ENCODE results near the gene WNT4.

The WNT4 gene

GRCh38 chr1:22111620-22112019 is 31.3 kb downstream of the WNT4 start:
- Histone ChIP-seq H3K36me3 (ENCODE audit: control insufficient read depth, insufficient read depth, low read length) (peaks cover 42% of the 10 kb centered on the region), H3K9me3 (ENCODE audit: control insufficient read depth, low read length) (no peaks in the 10 kb centered on the region), H3K4me3 (ENCODE audit: insufficient read depth, low read depth, low read length, poor library complexity, severe bottlenecking) (no peak overlapping the region), H3K27ac (ENCODE audit: insufficient read depth, low read length, poor library complexity, severe bottlenecking) (no peak overlapping the region), H3K27me3 (replicated peaks; ENCODE audit: control insufficient read depth, insufficient read depth, low read length, poor library complexity, severe bottlenecking) (no peaks in the 10 kb centered on the region), H3K4me1 (ENCODE audit: control insufficient read depth, insufficient read depth, low read length, poor library complexity, severe bottlenecking) (no peaks in the 10 kb centered on the region)
- no peak for DNase-seq

GRCh38 chr1:22111115-22111514 is 31.8 kb downstream of the WNT4 start:
- Histone ChIP-seq H3K36me3 (ENCODE audit: control insufficient read depth, insufficient read depth, low read length) (peaks cover 43% of the 10 kb centered on the region), H3K9me3 (ENCODE audit: control insufficient read depth, low read length) (no peaks in the 10 kb centered on the region), H3K4me1 (ENCODE audit: control insufficient read depth, insufficient read depth, low read length, poor library complexity, severe bottlenecking) (no peaks in the 10 kb centered on the region), H3K27me3 (replicated peaks; ENCODE audit: control insufficient read depth, insufficient read depth, low read length, poor library complexity, severe bottlenecking) (no peaks in the 10 kb centered on the region), H3K27ac (ENCODE audit: insufficient read depth, low read length, poor library complexity, severe bottlenecking) (no peak overlapping the region), H3K4me3 (ENCODE audit: insufficient read depth, low read depth, low read length, poor library complexity, severe bottlenecking) (no peak overlapping the region)
- DNase-seq = no peak

GRCh38 chr1:22110016-22110415 is 32.9 kb downstream of the WNT4 start:
- no peak for DNase-seq
- Histone ChIP-seq H3K36me3 (ENCODE audit: control insufficient read depth, insufficient read depth, low read length) (peaks cover 43% of the 10 kb centered on the region), H3K4me1 (ENCODE audit: control insufficient read depth, insufficient read depth, low read length, poor library complexity, severe bottlenecking) (peaks cover 7% of the 10 kb centered on the region)

GRCh38 chr1:22108339-22109105 is 34.4 kb downstream of the WNT4 start:
- peaks cover 29% of the 10 kb centered on the region for H3K36me3 ChIP-seq (ENCODE audit: control insufficient read depth, insufficient read depth, low read length)
- H3K4me1 ChIP-seq (ENCODE audit: control insufficient read depth, insufficient read depth, low read length, poor library complexity, severe bottlenecking) = peaks cover 19% of the 10 kb centered on the region
- no peaks in the 10 kb centered on the region for H3K9me3 ChIP-seq (ENCODE audit: control insufficient read depth, low read length)
- no peak overlapping the region for H3K27ac ChIP-seq (ENCODE audit: insufficient read depth, low read length, poor library complexity, severe bottlenecking)
- no peaks in the 10 kb centered on the region for H3K27me3 ChIP-seq (replicated peaks; ENCODE audit: control insufficient read depth, insufficient read depth, low read length, poor library complexity, severe bottlenecking)
- DNase-seq = no peak
- no peak overlapping the region for H3K4me3 ChIP-seq (ENCODE audit: insufficient read depth, low read depth, low read length, poor library complexity, severe bottlenecking)

More at GRCh38 chr1:22110016-22110415, 32.9 kb downstream of the WNT4 start:
- H3K27me3 ChIP-seq (replicated peaks; ENCODE audit: control insufficient read depth, insufficient read depth, low read length, poor library complexity, severe bottlenecking) = no peaks in the 10 kb centered on the region
- H3K27ac ChIP-seq (ENCODE audit: insufficient read depth, low read length, poor library complexity, severe bottlenecking) = no peak overlapping the region
- no peaks in the 10 kb centered on the region for H3K9me3 ChIP-seq (ENCODE audit: control insufficient read depth, low read length)
- no peak overlapping the region for H3K4me3 ChIP-seq (ENCODE audit: insufficient read depth, low read depth, low read length, poor library complexity, severe bottlenecking)

- Histone ChIP-seq H3K27ac (ENCODE audit: insufficient read depth, low read length, poor library complexity, severe bottlenecking) (no peak overlapping the region), H3K27me3 (replicated peaks; ENCODE audit: control insufficient read depth, insufficient read depth, low read length, poor library complexity, severe bottlenecking) (no peaks in the 10 kb centered on the region), H3K4me1 (ENCODE audit: control insufficient read depth, insufficient read depth, low read length, poor library complexity, severe bottlenecking) (peaks cover 30% of the 10 kb centered on the region), H3K4me3 (ENCODE audit: insufficient read depth, low read depth, low read length, poor library complexity, severe bottlenecking) (no peak overlapping the region), H3K9me3 (ENCODE audit: control insufficient read depth, low read length) (no peaks in the 10 kb centered on the region), H3K36me3 (ENCODE audit: control insufficient read depth, insufficient read depth, low read length) (peaks cover 15% of the 10 kb centered on the region)
- DNase-seq = no peak
Observed at GRCh38 chr1:22107126-22107525, 35.8 kb downstream of the WNT4 start.

GRCh38 chr1:22105611-22106207 is 37.2 kb downstream of the WNT4 start:
- no peaks in the 10 kb centered on the region for H3K9me3 ChIP-seq (ENCODE audit: control insufficient read depth, low read length)
- no peaks in the 10 kb centered on the region for H3K27me3 ChIP-seq (replicated peaks; ENCODE audit: control insufficient read depth, insufficient read depth, low read length, poor library complexity, severe bottlenecking)
- H3K36me3 ChIP-seq (ENCODE audit: control insufficient read depth, insufficient read depth, low read length) = peaks cover 4% of the 10 kb centered on the region
- H3K4me3 ChIP-seq (ENCODE audit: insufficient read depth, low read depth, low read length, poor library complexity, severe bottlenecking) = no peak overlapping the region
- H3K27ac ChIP-seq (ENCODE audit: insufficient read depth, low read length, poor library complexity, severe bottlenecking) = no peak overlapping the region
- peaks cover 31% of the 10 kb centered on the region for H3K4me1 ChIP-seq (ENCODE audit: control insufficient read depth, insufficient read depth, low read length, poor library complexity, severe bottlenecking)
- DNase-seq = no peak

GRCh38 chr1:22104865-22105437 is 37.9 kb downstream of the WNT4 start:
- peak in 2 of 3 donors; percentile 21 to 30 for DNase-seq
- H3K27ac ChIP-seq (ENCODE audit: insufficient read depth, low read length, poor library complexity, severe bottlenecking) = peak overlapping the region; percentile 18
- H3K9me3 ChIP-seq (ENCODE audit: control insufficient read depth, low read length) = no peaks in the 10 kb centered on the region
- no peaks in the 10 kb centered on the region for H3K27me3 ChIP-seq (replicated peaks; ENCODE audit: control insufficient read depth, insufficient read depth, low read length, poor library complexity, severe bottlenecking)
- peaks cover 4% of the 10 kb centered on the region for H3K36me3 ChIP-seq (ENCODE audit: control insufficient read depth, insufficient read depth, low read length)
- peaks cover 34% of the 10 kb centered on the region for H3K4me1 ChIP-seq (ENCODE audit: control insufficient read depth, insufficient read depth, low read length, poor library complexity, severe bottlenecking)
- H3K4me3 ChIP-seq (ENCODE audit: insufficient read depth, low read depth, low read length, poor library complexity, severe bottlenecking) = no peak overlapping the region

- Histone ChIP-seq H3K4me3 (ENCODE audit: insufficient read depth, low read depth, low read length, poor library complexity, severe bottlenecking) (peak overlapping the region; percentile 6), H3K27me3 (replicated peaks; ENCODE audit: control insufficient read depth, insufficient read depth, low read length, poor library complexity, severe bottlenecking) (no peaks in the 10 kb centered on the region), H3K9me3 (ENCODE audit: control insufficient read depth, low read length) (no peaks in the 10 kb centered on the region), H3K36me3 (ENCODE audit: control insufficient read depth, insufficient read depth, low read length) (peaks cover 4% of the 10 kb centered on the region), H3K4me1 (ENCODE audit: control insufficient read depth, insufficient read depth, low read length, poor library complexity, severe bottlenecking) (peaks cover 34% of the 10 kb centered on the region), H3K27ac (ENCODE audit: insufficient read depth, low read length, poor library complexity, severe bottlenecking) (peak overlapping the region; percentile 18)
- DNase-seq = no peak
Observed at GRCh38 chr1:22104094-22104493, 38.8 kb downstream of the WNT4 start.

GRCh38 chr1:22102746-22103145 is 40.2 kb downstream of the WNT4 start:
- no peaks in the 10 kb centered on the region for H3K9me3 ChIP-seq (ENCODE audit: control insufficient read depth, low read length)
- peaks cover 8% of the 10 kb centered on the region for H3K36me3 ChIP-seq (ENCODE audit: control insufficient read depth, insufficient read depth, low read length)
- peaks cover 34% of the 10 kb centered on the region for H3K4me1 ChIP-seq (ENCODE audit: control insufficient read depth, insufficient read depth, low read length, poor library complexity, severe bottlenecking)
- no peaks in the 10 kb centered on the region for H3K27me3 ChIP-seq (replicated peaks; ENCODE audit: control insufficient read depth, insufficient read depth, low read length, poor library complexity, severe bottlenecking)
- H3K4me3 ChIP-seq (ENCODE audit: insufficient read depth, low read depth, low read length, poor library complexity, severe bottlenecking) = no peak overlapping the region
- H3K27ac ChIP-seq (ENCODE audit: insufficient read depth, low read length, poor library complexity, severe bottlenecking) = no peak overlapping the region
- no peak for DNase-seq

GRCh38 chr1:22101995-22102394 is 40.9 kb downstream of the WNT4 start:
- Histone ChIP-seq H3K4me3 (ENCODE audit: insufficient read depth, low read depth, low read length, poor library complexity, severe bottlenecking) (no peak overlapping the region), H3K27me3 (replicated peaks; ENCODE audit: control insufficient read depth, insufficient read depth, low read length, poor library complexity, severe bottlenecking) (no peaks in the 10 kb centered on the region), H3K27ac (ENCODE audit: insufficient read depth, low read length, poor library complexity, severe bottlenecking) (no peak overlapping the region), H3K36me3 (ENCODE audit: control insufficient read depth, insufficient read depth, low read length) (peaks cover 8% of the 10 kb centered on the region), H3K4me1 (ENCODE audit: control insufficient read depth, insufficient read depth, low read length, poor library complexity, severe bottlenecking) (peaks cover 34% of the 10 kb centered on the region), H3K9me3 (ENCODE audit: control insufficient read depth, low read length) (no peaks in the 10 kb centered on the region)
- DNase-seq = no peak
